Adrenal gland (tissue), 12 donors: ENCODE measurements around the gene NPBWR2. TPM values are rescaled to one million over a fixed set of nuclear protein-coding genes. Genes with fewer than 3 reads are reported as not detected.

Experiments used
- DNase-seq, 7 donors: peaks; one replicate each; pipeline ENCODE4 v3.0.0-alpha.2; 2019 to 2020
- H3K27ac ChIP-seq, 5 donors: fragments of 200-600 bp; sonication (generic) in 4 of 5; 1 replicate in 3 of 5; 2 replicates in 2 of 5; pipeline versions ENCODE4 v1.5.1 to v1.8.0; 2016 to 2020; ENCODE audit warnings: mild to moderate bottlenecking in 1 of 5
- H3K27me3 ChIP-seq: fragments of 200-600 bp; 2 replicates; pipeline ENCODE4 v1.8.0; 2021
- H3K36me3 ChIP-seq, 2 donors: fragments of 200-600 bp; replicated peaks in 1 of 2; 1 replicate in 1 of 2; 2 replicates in 1 of 2; pipeline versions ENCODE4 v1.5.1 to v1.8.0; 2018 to 2022
- H3K4me1 ChIP-seq, 2 donors: fragments of 200-600 bp; replicated peaks in 1 of 2; 1 replicate in 1 of 2; 2 replicates in 1 of 2; pipeline versions ENCODE4 v1.5.1 to v1.8.0; 2018 to 2021
- H3K4me3 ChIP-seq, 4 donors: fragments of 200-600 bp; sonication (generic) in 3 of 4; one replicate each; pipeline ENCODE4 v1.5.1; 2016 to 2018
- H3K9me3 ChIP-seq, 3 donors: fragments of 200-600 bp; sonication (generic) in 1 of 3; replicated peaks in 1 of 3; 1 replicate in 2 of 3; 2 replicates in 1 of 3; pipeline versions ENCODE4 v1.5.1 to v1.8.0; 2016 to 2021
- POLR2A ChIP-seq, 2 donors: fragments of 450-650 bp; IDR thresholded peaks; one replicate each; pipeline ENCODE4 v1.6.1; 2017; ENCODE audit warnings: antibody characterized with exemption in 2 of 2, mild to moderate bottlenecking in 2 of 2, moderate library complexity in 1 of 2
- WGBS, 4 donors: extraction: QIAGEN DNeasy Blood & Tissue Kit in 2 of 4; methylation state at CpG; one replicate each; pipeline versions ENCODE4 v1.1.5 to v1.1.7; 2013 to 2017; 5-methylcytosine and 5-hydroxymethylcytosine counted together
- intact Hi-C, 2 donors: fragments of 100-400 bp; cut with DNase I; formaldehyde crosslinking; loops; one replicate each; pipeline versions ENCODE4 v1.14.1 to v1.15.0; 2022 to 2023
- polyA plus RNA-seq, 3 donors: library from polyadenylated mRNA; stranded (reverse); fragments of 200-250 nt in 2 of 3; fragments of 350-450 nt in 1 of 3; fragmentation: Illumina TruSeq in 1 of 3; extraction: RNeasy Lipid Tissue Mini Kit (QIAGEN cat#74804) in 1 of 3; gene quantifications; one replicate each; pipeline ENCODE4 v1.2.3, GENCODE V29; 2013 to 2014
- total RNA-seq, 9 donors: library from RNA; depleted of rRNA in 4 of 9; stranded (reverse); fragments of >200 nt in 4 of 9; fragments of 120-200 nt in 1 of 9; fragmentation: NEBNext Ultra II Directional in 1 of 9; extraction: Animal tissue kit (Norgen Biotek cat#: 25700) in 1 of 9; gene quantifications; one replicate each; pipeline versions ENCODE4 v1.1.0 to v1.2.4, GENCODE V29; 2013 to 2023
- TF ChIP-seq, protein P1 (sequence below), 6 experiments: fragments of 450-650 bp in 4 of 6; fragments of 200-600 bp in 2 of 6; sonication (generic) in 1 of 6; IDR thresholded peaks; 1 replicate in 5 of 6; 2 replicates in 1 of 6; pipeline versions ENCODE4 v1.5.1 to v1.8.0; 2016 to 2021; ENCODE audit warnings: antibody characterized with exemption in 6 of 6, mild to moderate bottlenecking in 2 of 6, moderate library complexity in 1 of 6
- donor health status: healthy with polysubstance abuse.
- donor health status: Bipolar disorder and iron deficiency.
- donor health status: DM: yes; HTN: yes; CAD: no.
- donor health status: DM: no; HTN: no; CAD: no.
- donor health status: DM: no; HTN: no; CAD: no.
- donor health status: DM: yes; HTN: yes; CAD: no.

Gene NPBWR2
- total and polyA plus RNA-seq, 12 donors, result 0.18 to 0.42 (median 0.33) TPM; not detected in 8

- no peak for TF ChIP-seq POLR2A (IDR thresholded peaks at IDR 0.05)
- TF ChIP-seq, protein P1, sequence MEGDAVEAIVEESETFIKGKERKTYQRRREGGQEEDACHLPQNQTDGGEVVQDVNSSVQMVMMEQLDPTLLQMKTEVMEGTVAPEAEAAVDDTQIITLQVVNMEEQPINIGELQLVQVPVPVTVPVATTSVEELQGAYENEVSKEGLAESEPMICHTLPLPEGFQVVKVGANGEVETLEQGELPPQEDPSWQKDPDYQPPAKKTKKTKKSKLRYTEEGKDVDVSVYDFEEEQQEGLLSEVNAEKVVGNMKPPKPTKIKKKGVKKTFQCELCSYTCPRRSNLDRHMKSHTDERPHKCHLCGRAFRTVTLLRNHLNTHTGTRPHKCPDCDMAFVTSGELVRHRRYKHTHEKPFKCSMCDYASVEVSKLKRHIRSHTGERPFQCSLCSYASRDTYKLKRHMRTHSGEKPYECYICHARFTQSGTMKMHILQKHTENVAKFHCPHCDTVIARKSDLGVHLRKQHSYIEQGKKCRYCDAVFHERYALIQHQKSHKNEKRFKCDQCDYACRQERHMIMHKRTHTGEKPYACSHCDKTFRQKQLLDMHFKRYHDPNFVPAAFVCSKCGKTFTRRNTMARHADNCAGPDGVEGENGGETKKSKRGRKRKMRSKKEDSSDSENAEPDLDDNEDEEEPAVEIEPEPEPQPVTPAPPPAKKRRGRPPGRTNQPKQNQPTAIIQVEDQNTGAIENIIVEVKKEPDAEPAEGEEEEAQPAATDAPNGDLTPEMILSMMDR (IDR thresholded peaks at IDR 0.05), result no peak
- WGBS, 4 donors, result 69 to 80% (median 77%) methylated on average over 8 of the region's 8 CpGs; no CpG with 5 or more reads in 1 of the 4 donors
- peak overlapping the region in 1 of 5 donors; percentile 29 for H3K27ac ChIP-seq
These were observed 30.3 kb downstream of the NPBWR2 start for GRCh38 chr20:64077094-64077493.

DNA sequence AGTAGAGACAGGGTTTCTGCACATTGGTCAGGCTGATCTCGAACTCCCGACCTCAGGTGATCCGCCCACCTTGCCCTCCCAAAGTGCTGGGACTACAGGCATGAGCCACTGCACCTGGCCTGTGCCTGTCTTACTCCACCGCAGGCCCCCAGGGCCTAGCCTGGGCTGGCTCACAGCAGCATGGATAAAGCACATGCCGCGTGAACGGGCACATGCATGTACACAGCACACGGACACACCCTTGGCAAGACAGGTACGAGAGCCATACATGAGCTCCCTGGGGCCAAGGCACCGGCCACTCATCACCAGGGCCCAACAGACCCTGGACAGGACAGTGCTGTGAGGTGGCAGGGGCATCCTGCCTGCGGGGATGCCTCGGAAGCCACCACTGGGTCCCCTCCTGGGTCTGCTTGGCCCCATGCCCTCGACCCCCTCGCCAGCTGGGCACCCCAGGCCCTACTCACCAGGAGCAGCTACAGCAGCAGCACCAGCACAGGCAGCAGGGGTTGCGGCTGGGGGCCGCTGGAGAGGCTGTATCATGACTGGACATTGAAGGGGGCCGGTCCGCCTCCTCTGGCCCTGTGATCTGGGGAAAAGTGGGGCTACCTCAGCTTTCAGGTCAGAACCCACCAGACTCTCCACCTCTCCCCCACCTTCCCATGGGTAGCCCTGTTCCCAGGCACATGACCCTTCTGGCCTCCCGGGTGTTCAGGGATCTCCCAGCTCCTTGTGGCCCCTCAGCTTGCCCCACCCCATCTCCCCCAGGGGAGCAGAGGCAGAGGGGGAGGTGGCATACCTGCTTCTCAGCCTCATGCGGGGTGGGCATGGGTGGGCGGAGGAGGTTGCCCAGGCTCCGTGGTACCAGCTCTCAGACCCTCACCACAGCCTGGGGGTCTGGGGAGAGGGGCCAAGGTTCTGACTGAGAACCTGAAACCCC lies 31.0 kb downstream of the NPBWR2 start:
- no peaks in the 10 kb centered on the region for H3K27me3 ChIP-seq
- H3K4me3 ChIP-seq, result peak overlapping the region in 1 of 4 donors; percentile 94
- intact Hi-C loops, result no loop called here
- peaks cover 6 to 12% of the 10 kb centered on the region in 2 donors for H3K4me1 ChIP-seq
- H3K27ac ChIP-seq, result no peak overlapping the region
- WGBS, 4 donors, result 84 to 95% (median 93%) methylated on average over 11 to 21 of the region's 22 CpGs
- peaks cover 0 to 16% of the 10 kb centered on the region in 2 donors for H3K36me3 ChIP-seq
- TF ChIP-seq POLR2A (IDR thresholded peaks at IDR 0.05), result no peak
- H3K9me3 ChIP-seq, result no peaks in the 10 kb centered on the region
- no peak for DNase-seq

More at GRCh38 chr20:64077094-64077493, 30.3 kb downstream of the NPBWR2 start:
- Histone ChIP-seq H3K36me3 (peaks cover 0 to 16% of the 10 kb centered on the region in 2 donors), H3K4me3 (peak overlapping the region in 1 of 4 donors; percentile 94), H3K27me3 (no peaks in the 10 kb centered on the region), H3K4me1 (peaks cover 6 to 12% of the 10 kb centered on the region in 2 donors), H3K9me3 (no peaks in the 10 kb centered on the region)
- intact Hi-C loops, result no loop called here
- no peak for DNase-seq

- TF ChIP-seq, protein P1 (IDR thresholded peaks at IDR 0.05), result no peak
- peaks cover 0 to 16% of the 10 kb centered on the region in 2 donors for H3K36me3 ChIP-seq
- H3K4me1 ChIP-seq, result peaks cover 6 to 12% of the 10 kb centered on the region in 2 donors
- H3K27ac ChIP-seq, result no peak overlapping the region
- H3K9me3 ChIP-seq, result no peaks in the 10 kb centered on the region
- 90 to 94% (median 92%) methylated on average over 11 to 12 of the region's 12 CpGs for WGBS, 4 donors
- intact Hi-C loops, result no loop called here
- no peak for DNase-seq
- H3K4me3 ChIP-seq, result no peak overlapping the region
- H3K27me3 ChIP-seq, result no peaks in the 10 kb centered on the region
These were observed 31.8 kb downstream of the NPBWR2 start for GRCh38 chr20:64075556-64075955.

DNA sequence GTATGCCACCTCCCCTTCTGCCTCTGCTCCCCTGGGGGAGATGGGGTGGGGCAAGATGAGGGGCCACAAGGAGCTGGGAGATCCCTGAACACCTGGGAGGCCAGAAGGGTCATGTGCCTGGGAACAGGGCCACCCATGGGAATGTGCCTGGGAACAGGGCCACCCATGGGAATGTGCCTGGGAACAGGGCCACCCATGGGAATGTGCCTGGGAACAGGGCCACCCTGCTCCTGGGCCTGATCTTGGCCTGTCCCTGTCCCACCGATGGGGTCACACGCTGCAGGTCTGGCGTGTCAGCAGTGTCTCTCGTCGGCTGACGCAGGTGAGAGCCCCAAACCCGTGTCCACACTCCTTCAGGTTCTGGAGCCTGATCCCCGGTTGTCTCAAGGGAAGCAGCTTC lies 32.4 kb downstream of the NPBWR2 start:
- no peak for TF ChIP-seq POLR2A (IDR thresholded peaks at IDR 0.05)
- TF ChIP-seq, protein P1 (IDR thresholded peaks at IDR 0.05), result no peak
- peaks cover 0 to 16% of the 10 kb centered on the region in 2 donors for H3K36me3 ChIP-seq
- peaks cover 6 to 12% of the 10 kb centered on the region in 2 donors for H3K4me1 ChIP-seq
- DNase-seq, result no peak
- no peak overlapping the region for H3K27ac ChIP-seq
- intact Hi-C loops, result no loop called here
- no peaks in the 10 kb centered on the region for H3K27me3 ChIP-seq
- 90 to 100% (median 94%) methylated on average over 3 to 8 of the region's 8 CpGs; no CpG with 5 or more reads in 1 of the 4 donors for WGBS, 4 donors
- no peaks in the 10 kb centered on the region for H3K9me3 ChIP-seq
- no peak overlapping the region for H3K4me3 ChIP-seq
